Hippocampal formation (tissue), 2 donors: ENCODE data around the gene ZNF19.
"Not testable (repeated sequence)": the region's sequence is repeated elsewhere in the genome, so short reads cannot be mapped to it uniquely, and the experiment has no call there.

Experiments used
- DNase-seq, 2 donors: peaks; one replicate each; lab custom pipeline; 2025; lab: John Stamatoyannopoulos, UW

The ZNF19 gene

DNA sequence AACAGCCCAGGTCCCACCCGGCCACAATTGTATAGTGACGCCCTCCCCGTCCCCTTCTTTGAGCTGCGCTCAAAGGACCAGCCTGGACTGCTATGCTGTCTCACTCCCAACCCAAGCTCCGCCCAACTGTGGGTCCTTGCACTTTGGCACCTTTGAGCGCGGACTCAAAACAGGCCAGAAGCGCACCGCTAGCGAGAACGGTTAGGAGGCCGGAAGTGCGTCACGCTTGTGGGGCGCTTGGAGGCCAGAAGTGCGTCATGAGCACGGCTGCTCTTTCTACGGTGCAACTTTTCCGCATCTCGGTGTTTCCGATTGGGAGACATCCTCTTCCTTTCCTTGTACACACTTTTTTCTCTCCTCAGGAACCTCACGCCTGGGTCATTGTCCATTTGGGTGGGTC is at the start of gene ZNF19:
Gene ZNF19, minus strand, starts transcription at position 203 of the 400 bp plus-strand sequence. CDS start 7,210 bp downstream, outside the sequence.
- DNase-seq, result no peak

DNA sequence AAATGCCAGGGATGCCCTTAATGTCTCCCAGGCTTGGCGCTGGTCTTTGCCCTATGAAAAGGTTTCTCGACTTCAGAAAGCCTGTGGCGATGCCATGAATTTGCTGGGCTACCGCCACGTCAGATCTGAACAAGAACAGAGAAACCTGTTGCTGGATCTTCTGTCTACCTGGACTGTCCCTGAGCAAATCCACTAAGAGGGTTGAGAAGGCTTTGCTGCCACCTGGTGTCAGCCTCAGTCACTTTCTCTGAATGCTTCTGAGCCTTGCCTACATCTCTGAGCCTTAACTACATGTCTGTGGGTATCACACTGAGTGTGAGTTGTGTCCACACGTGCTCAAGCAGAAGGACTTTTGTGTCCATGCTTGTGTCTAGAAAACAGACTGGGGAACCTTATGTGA is 48.5 kb upstream of the ZNF19 start:
- DNase-seq, result no peak

DNA sequence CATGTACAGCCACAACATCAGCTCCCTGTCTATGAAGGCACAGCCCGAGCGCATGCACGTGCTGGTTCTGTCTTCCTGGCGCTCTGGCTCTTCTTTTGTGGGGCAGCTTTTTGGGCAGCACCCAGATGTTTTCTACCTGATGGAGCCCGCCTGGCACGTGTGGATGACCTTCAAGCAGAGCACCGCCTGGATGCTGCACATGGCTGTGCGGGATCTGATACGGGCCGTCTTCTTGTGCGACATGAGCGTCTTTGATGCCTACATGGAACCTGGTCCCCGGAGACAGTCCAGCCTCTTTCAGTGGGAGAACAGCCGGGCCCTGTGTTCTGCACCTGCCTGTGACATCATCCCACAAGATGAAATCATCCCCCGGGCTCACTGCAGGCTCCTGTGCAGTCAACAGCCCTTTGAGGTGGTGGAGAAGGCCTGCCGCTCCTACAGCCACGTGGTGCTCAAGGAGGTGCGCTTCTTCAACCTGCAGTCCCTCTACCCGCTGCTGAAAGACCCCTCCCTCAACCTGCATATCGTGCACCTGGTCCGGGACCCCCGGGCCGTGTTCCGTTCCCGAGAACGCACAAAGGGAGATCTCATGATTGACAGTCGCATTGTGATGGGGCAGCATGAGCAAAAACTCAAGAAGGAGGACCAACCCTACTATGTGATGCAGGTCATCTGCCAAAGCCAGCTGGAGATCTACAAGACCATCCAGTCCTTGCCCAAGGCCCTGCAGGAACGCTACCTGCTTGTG is 47.8 kb upstream of the ZNF19 start:
- DNase-seq, result no peak

DNA sequence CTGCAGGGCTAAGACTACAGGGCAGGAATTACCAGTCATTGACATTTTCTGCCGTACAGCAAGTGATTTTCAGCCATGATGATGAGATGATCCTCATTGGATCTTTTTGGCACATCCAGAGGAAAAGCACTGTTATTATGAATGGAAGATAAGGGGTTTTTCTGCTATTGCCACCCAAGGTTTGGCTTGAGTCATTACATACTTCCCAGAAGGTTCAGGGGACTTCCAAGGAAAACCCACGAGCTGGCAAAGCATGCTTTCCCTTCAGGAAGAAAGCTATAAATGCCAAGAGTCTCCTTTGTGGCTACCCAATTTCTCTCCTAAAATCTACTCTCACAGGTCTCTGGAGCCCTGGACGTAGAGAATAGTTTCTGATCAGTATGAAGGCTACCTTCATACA is 43.2 kb upstream of the ZNF19 start:
- no peak for DNase-seq

DNA sequence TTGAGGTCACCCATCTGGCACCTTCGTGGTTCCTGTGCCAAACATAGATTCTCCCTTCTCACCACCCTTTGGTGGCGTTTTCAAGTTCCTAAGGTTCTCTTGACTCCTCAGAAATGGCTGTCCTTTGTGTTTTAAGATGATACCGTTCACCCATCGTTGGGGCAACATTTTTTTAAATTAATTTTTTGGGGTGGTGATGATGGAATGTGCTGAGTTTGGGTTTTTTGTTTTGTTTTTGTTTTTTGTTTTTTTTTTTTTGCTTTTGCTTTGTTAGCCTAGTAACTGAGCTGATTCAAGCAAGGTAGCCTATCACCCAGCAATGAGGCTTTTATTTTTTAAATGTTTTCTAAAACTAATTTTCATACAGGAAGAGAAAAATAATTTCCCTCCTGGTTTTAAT is 39.7 kb upstream of the ZNF19 start:
- DNase-seq, result no peak

DNA sequence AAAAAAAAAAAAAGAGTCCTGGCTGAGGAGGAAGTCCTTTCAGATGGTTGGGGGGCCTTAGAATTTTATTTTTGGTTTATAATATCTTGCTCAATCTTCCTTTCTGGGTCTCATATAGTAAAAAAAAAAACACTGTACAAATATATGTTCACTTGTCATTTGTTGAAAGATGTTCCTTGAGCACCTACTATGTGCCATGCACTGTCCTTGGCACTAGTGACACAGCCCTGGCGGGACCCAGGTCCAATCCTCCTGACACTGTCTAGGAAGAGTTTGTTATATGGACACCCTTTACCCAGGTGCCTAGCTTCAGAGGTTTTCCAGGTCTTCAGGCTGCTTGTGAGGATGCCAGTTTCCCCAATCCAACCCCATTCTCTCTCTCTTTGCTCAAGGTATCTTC is 39.1 kb upstream of the ZNF19 start:
- no peak for DNase-seq

DNA sequence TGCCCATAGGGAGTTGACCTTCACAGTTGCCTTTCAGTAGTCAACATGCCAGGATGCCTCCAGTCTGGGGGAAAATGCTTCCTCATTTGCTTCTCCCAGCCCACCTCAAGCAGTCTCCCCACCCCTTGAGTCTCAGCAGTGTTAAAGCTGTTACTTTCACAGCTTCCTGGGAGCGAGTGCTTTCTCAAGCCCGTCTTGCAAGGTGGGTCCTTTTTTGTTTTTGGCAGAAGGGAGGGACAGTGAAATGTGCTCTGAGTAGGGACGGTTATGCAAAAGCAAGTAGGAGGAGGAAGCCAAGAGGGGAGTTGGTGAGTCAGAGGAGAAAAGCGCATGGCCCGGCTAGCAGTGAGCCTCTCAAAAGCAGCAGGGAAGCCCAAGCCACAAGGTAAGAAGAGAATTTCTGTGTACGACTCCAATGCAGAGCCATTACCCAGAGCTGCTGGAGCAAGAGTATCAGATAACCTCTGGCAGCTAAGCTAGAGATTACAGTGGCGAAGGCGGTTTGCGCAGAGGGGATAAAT is 37.0 kb upstream of the ZNF19 start, which contains the start of gene CHST4:
Gene CHST4, plus strand, starts transcription at position 316 of the 521 bp plus-strand sequence. CDS start 10,252 bp downstream, outside the sequence.
- DNase-seq, result no peak

DNA sequence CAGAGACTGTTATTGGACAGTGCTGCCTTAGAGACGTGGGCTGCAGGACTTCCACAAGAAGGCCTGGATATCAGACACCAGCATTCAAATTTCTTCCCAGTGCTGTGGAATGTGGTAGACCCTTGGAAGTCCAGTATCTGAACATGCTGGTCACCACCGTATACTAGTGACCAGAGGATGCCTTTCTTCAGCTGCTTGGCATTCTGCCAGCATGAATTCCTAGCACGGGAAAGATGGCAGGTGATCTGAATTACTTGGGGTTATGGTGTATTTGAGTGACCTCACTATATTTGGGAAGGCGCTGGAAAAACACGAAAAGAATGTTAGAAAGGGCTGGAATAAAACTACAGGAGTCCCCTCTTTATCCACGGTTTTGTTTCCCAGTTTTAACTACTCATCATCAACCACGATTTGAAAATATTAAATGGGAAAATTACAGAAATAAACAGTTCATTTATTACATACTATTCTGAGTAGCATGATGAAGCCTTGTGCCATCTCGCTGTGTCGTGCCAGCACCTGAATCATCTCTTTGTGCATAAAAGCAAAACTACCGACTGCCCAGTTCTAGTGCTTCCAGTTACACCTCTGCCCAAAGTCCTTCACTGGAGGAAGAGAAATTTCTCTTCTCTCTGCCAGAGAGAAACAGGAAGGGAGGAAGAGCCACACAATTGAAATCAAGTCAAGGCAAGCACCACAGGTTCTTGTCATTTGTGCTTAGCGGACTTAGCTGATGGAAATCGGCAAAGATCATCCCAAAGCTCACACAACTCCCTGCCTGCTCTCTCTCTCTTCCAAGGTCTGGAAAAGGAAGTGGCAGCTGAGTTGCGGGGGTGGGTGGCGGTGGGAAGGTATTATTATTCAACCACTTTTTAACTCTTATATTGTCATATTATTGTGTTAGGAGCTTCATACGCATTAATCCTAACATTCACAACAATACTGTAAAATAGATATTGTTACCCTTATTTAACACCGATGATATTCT is 35.7 kb upstream of the ZNF19 start:
- DNase-seq, result no peak

DNA sequence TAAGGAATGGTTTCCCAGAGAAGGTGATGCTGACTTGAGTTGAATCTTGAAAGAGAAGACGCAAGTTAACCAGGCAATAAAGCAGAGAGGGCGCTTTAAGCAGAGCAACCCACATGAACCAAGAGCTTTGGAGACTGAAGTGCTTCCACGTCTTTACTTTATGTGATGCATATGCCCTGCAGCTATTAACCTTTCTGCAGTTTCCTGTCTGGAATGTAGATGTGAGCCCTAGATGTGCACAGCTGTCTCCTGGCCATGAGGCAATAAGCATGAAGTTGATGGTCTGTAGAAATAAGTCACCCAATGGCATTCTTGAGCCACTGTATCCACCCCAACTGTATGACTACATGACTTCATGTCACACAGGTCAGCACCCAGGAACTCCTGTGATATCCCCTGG is 31.4 kb upstream of the ZNF19 start:
- DNase-seq, result no peak

DNA sequence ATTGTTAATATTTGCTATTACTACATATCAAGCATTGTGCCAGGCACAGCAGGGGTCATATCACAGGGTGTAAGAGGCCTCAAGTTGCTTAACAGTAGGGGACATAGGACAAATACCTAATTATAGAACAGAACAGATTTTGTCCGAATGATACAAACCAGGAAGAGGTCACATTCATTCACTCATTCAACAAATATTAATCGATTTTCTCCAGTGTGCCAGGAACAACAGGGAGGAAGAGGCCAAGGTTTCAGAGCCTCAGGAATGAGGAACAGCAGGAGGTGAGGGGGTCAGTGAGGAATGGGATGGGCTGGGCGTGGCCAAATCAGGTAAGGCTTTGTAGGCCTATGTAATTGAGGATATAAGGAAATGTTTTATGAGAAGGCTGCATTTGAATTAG is 25.9 kb upstream of the ZNF19 start:
- DNase-seq, result no peak

DNA sequence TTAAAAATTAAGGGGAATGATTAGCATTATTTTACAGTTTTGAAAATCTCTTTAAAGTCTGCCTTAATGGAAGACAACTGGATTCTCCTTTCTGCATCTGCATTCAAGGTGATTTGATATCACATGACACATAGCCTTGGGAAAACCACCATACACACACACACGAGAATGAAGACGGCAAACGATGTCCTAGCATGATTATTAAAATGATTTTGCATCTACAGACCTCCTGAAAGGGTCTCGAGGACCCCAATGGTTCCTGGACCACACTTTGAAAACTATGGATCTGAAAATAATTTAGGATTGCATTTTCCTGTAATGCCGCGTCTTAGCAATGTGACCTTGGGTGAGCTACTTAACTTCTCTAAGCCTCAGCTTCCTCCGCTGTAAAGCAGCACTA is 25.4 kb upstream of the ZNF19 start:
- DNase-seq, result no peak

DNA sequence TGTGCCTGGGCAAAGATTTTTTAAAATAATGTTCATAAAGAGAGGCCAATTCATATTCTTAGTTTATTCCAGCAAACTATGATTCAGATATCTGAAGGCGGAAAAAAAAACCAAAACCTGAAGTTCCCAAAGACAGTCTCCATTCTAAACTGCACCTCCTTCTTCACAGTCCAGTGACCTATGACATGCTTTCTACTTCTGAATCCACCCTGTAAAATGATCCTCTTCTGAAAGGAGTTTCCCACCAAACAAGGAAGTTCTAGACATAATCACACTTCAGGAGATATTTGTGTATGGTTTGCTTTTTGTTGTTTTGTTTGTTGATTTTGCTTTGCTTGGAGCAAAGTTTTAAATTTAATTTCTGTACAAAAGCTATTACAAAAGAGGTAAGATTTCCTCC is 24.2 kb upstream of the ZNF19 start:
- no peak for DNase-seq

DNA sequence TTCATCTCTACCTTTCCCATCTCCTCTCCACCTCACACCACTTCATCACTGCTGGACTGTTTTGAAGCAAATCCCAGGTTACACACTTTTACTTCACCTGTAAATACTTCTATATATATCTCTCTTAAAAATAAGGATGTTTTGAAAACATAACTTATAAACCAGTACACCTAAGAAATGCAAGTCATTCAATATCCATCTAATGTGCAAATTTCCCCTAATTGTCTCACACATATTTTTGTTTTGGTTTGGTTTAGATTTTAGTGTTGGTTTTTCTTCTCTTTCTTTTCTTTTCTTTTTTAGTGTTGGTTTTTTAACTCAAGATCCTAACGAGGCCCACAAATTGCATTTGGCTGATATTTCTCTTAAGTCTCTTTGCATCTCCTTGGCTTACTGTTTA is 17.9 kb upstream of the ZNF19 start:
- DNase-seq, result no peak

DNA sequence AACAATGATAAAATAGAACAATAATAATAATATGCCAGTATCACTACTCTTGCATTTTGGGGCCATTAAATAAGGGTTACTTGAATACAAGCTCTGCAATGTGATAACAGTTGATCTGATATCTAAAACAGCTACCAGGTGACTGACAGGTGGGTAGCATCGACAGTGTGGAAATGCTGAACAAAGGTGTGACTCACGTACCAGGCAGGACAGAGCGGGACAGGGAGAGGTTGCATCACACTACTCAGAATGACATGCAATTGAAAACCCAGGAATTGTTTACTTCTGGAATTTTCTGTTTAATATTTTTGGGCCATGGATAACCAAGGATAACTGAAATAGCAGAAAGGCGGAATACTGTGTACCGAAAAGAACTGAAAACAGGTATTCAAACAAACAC is 15.8 kb upstream of the ZNF19 start:
- no peak for DNase-seq

DNA sequence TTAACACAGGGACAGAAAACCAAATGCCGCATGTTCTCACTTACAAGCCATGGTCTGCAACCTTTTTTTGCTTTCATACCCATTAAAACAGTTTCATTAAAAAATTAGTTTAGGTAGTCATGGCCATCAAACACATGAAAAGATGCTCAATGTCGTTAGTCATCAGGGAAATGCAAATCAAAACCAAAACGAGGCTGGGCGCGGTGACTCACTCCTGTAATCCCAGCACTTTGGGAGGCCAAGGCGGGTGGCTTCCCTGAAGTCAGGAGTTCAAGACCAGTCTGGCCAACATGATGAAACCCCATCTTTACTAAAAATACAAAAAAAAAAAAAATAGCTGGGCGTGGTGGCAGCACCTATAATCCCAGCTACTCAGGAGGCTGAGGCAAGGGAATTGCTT is 14.9 kb upstream of the ZNF19 start:
- not testable (repeated sequence) for DNase-seq

DNA sequence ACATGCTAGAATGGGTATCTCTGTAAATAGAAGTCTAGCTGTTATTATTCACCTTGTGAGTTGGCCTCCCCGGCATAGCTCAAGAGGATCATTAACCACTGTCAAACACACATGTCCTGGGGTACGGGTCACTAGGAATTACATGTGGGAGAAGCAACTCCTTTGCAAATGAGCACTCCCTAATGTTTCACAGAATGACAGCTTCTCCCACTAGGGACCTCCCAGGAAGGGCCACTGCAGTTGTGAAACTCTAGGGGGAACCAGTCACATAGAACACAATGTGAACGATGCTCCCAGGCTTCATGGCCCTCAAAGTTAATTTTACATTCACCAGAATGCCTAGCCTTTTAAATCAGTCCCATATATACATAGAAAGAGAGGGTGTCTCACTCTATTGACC is 12.4 kb upstream of the ZNF19 start:
- no peak for DNase-seq

DNA sequence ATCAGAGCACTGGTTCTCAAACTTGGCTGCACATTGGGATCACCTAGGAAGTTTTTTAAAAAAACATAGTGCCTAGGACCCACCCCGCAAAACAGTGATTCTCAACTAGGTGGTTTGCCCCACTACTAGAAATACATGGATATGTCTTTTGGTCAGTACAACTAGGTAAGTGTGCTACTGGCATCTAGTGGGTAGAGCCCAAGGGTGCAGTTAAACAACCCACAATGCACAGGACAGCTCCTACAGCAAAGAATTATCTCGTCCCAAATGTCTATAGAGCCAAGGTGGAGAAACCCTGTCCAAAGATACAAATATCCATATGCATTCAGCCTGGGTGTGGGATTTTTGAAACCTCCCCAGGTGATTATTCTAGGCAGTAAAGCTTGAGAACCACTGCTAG is 11.8 kb upstream of the ZNF19 start:
- no peak for DNase-seq

DNA sequence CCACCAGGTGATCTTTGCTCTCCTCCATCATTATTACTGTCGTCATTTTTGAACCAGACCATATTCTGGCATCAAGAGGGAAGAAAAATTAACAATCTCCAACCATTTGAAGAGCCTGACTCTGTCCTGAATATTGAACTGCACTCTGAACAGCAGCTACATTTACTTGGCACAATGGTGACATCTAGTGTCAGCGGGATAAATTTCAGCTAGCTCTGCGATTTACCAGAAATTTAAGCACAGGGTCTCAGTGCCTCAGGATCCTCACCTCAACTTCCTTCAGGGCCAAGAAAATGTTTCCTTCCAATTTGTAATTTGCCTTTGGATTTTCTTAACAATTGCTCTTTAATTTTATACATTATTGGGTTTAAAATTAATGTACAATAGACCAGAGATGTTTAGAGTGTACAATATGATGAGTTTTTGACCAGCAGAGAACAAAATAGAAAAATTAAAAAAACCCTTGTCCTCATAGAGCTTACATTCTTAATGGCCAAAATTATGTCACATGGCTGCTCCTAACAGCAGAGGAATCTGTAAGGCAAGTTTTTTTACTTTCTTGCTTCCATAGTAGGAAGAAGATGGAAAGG is 10.7 kb upstream of the ZNF19 start:
- peak in 1 of 2 donors; percentile 52 for DNase-seq

DNA sequence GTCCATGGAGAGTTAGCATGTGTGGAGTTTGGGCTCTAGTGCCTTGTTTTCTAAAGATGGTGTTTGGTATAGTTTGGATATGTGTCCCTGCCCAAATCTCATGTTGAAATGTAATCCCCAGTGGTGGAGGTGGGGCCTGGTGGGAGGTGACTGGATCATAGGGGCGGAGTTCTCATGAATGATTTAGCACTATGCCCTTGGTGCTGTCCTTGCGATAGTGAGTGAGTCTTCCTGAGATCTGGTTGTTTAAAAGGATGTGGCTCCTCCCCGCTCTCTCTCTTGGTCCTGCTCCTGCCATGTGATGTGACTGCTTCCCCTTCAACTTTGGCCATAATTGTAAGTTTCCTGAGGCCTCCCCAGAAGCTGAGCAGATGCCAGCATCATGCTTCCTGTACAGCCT is 8.9 kb upstream of the ZNF19 start:
- DNase-seq, result no peak

DNA sequence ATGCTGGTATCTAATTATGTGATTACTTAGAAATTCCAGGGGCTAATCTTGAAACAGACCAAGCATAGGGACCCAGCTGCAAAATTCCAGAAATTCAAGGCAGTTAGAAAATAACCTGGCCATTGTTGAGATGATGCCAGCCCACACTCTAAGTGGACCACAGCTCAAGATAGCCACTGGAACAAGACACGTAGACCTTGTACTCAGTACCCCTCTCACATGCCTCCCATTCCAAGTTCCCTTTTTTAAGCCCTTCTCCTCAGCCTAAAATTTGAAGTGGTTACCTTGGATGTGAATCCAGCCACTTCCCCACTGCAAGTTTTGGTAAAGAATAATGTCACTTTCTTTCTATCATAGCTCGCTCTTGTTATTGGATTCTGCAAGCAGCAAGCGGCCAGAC is 4.1 kb upstream of the ZNF19 start:
- DNase-seq, result no peak

DNA sequence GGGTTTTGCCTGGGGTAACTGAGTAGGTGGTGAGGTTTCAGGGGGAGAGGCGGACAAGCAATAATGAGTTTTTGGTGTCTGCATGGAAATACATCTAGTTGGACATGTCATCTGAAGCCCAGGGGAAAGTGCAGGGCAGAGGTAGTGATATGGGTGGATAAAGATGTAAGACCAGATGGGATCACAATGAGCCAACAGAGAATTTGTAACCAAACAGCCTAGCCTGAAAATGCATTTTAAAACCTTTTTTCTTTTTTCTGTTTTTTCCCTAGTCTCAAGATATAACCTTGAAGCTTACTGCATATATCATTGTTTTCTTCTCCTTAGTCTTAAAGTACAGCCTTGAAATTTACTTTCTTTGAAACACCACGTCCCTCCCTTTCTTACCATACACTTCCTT is 3.7 kb upstream of the ZNF19 start:
- no peak for DNase-seq

DNA sequence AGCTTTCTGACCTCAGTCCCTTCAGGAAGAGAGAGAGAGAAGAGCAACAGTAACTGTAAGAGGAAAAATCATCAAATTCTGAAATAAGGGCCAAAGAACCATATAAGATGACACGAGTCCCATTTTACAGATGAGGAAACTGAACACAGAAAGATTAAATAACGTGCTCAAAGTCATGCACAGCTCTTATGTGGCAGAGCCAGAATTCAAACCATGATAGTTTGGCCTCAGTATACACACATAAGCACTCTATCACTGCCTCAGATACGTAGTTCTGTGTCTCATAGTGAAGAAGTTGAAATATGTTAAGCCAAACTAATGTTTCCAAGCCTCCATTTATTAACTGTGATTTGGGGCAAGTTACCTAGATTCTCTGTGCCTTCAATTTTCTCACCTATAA is 1.9 kb upstream of the ZNF19 start:
- DNase-seq, result no peak
